Measurements from ENCODE around the gene HCAR2. TPM values are rescaled to one million over a fixed set of nuclear protein-coding genes. Genes with fewer than 3 reads are reported as not detected.
"Not testable (repeated sequence)": the region's sequence is repeated elsewhere in the genome, so short reads cannot be mapped to it uniquely, and the experiment has no call there.

Gene HCAR2
- not detected for total RNA-seq

DNA sequence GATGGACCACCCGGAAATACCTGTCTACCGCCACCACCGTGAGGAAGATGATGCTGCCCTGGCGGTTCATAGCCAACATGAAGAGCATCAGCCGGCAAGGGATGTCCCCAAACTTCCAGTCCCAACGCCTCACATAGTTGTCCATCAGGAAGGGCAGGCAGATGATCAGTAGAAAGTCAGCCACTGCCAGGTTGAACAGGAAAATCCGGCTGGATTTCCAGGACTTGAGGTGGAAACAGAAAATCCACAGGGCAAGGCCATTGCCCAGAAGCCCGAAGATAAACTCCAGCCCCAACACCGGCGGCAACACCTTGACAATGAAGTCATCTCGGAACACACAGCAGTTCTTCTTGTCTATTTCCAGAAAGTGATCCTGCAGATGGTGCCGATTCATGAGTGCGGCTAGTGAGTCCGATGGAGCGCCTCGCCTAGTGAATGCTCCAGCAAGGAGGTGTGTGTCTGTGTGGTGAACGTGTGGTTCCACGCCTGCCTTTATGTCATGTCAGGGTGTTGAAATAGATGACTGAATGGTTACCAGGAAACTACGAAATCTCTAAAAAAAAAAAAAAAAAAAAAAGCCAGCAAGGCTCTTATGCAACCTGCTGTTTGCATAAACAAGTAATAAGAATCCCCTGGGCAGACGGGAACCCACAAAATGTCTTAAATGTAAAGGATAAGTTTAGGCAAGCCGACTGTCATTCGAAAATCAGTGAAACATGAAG, at the start of gene HCAR2:
Gene HCAR2 (minus strand): TSS at position 468 of the 722 bp plus-strand sequence. CDS start 74 bp downstream, at position 394.
- not testable (repeated sequence) for DNase-seq (ENCODE audit: low spot score)

DNA sequence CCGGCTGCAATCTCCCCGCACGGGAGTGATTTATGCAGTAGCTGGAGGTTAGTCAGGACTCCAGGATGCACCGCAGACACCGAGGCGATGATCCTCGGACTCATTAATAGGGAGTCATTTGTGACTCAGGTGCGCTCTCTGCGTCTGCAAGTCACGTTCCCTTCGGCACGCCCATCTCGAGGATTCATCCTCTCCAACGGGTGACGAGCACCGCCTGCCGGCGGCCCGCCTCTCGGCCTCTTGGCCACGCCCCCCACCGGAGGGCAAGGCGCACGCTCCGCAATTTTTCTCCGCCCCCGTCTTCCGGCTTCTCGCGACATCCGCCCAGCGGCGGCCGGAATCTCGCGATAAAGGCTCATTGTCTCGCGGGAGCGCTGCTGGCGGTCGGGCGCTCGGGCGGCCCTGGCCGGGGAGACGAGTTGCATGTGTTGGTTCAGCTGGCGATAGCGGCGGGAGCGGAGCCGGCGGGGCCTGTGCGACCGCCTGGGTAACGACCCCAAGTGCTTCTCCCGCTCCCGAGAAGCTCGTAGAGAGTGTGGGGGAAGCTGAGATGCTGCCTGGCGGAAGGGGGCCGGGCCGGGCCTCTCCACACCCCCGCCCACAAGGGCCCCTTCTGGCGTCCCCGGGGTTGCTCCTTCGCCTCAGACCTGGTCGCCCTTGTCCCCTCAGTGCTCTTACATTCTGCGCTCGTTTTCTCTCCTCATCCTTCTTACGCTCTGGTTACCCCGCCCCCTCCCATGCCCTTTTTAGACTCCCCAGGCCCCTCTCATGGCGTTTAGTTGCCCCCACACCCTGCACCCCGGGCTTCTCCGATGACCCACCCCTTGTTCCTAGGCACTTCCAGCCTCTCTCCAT, 49.5 kb upstream of the HCAR2 start, which contains the start of gene DENR:
Gene DENR (plus strand): TSS at position 361 of the 855 bp plus-strand sequence. CDS start 878 bp downstream, outside the sequence.
- DNase-seq (ENCODE audit: low spot score) = peak; percentile 99

DNA sequence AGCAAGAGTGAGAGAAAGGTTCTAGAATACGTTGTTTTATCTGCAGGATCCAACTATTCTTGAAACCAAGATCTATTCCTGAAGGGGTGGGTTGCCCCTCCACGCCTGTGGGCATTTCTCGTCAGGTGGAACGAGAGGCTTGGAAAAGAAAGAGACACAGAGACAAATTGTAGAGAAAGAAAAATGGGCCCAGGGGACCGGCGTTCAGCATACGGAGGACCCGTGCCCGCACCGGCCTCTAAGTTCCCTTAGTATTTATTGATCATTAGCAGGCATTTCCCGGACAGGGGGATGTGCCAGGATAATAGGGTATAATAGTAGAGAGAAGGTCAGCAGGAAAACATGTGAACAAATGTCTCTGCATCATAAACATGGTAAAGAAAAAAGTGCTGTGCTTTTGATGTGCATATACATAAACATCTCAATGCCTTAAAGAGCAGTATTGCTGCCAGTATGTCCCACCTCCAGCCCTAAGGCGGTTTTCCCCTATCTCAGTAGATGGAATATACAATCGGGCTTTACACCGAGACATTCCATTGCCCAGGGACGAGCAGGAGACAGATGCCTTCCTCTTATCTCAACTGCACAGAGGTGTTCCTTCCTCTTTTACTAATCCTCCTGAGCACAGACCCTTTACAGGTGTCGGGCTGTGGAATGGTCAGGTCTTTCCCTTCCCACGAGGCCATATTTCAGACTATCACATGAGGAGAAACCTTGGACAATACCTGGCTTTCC, 47.8 kb upstream of the HCAR2 start:
- not testable (repeated sequence) for DNase-seq (ENCODE audit: low spot score)

DNA sequence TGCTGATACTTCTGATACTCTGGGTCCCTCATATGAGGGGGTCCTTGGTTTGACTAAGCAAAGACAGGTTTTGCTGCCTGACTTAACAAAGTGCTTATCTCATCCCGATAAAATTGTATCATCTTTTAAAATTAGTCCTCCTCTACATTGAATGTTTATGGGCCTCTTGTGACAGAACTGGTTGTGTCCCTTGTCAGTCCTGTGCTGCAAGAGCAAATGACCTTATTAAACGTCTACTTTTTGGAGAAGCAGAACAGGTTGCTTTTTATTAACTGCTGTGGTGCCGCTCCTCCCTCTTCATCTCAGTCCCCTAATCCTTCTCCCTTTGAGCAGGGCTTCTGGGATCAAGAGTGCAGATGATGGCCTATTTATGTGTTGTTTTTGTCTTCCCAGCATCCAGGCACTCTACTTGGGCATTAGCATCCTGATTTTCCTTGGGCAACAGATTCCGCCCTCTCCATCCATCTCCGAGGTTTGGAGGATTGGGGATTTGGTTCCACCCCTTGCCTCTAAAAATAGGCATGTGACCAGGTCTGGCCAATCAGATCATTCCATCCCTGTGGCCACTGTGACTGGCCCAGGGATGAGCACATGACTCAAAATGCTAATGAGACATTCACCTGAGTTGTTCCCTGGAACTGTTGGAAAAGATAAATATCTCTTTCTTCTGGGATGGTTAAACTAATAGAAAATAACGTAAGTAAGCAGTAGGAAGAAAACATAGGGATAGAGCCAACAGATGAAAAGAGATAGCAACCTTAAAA, 46.6 kb upstream of the HCAR2 start:
- no peak for DNase-seq (ENCODE audit: low spot score)

DNA sequence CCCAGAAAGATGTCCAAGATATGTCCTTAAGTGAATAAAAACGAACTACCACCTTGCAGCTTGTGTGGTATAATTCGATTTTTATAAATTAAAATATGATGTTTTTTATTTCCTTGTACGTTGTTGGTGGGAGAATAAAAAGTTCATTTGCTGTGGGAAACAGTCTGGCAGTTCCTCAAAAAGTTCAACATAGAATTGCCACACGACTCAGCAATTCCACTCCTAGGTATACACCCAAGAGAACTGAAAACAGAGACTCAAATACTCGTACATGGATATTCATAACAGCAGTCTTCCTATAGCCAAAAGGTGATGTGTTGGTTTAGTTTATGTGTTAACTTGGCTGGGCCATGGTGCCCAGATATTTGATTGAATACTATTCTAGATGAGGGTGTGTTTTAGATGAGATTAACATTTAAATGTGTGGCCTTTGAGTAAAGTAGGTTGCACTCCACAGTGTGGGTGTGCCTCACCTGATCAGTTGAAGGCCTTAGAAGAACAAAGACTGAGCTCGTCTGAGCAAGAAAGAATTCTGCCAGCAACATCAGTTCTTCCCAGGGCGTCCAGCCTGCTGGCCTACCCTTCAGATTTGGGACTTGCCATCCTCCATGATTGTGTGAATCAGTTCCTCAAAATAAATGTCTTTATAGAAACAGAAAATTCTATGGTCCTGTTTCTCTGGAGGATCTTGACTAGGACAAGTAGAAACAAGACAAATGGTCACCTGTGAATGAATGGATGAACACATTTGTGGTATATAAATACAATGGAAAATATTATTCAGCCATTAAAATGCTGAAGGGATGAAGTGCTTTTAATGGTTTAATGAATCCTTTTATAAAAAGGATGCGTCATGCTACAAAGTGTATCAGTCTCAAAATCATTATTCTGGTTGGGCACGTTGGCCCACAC, 44.3 kb upstream of the HCAR2 start:
- no peak for DNase-seq (ENCODE audit: low spot score)

DNA sequence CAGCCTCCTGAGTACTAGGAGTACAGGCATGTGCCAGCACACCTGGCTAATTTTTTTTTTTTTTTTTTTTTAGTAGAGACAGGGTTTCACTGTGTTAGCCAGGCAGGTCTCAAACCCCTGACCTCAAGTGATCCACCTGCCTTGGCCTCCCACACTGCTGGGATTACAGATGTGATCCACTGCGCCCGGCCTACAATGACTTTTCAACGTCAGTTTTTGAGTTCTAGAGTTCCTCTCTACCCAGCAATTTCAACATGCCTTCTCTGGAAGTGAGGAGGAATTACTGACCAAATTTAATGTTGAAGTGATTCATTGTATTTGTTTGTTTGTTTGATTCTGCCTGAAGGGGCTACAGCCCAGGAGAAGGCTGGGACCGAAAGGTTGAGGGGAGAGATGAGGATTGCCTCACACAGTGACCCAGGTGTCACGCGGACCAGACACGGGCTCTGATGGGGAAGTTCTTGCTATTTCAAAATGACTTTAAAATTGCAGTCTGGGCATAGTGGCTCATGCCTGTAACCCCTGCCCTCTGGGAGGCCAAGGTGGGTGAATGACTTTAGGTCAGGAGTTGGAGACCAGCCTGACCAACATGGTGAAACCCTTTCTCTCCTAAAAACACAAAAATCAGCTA, 40.9 kb upstream of the HCAR2 start:
- no peak for DNase-seq (ENCODE audit: low spot score)

DNA sequence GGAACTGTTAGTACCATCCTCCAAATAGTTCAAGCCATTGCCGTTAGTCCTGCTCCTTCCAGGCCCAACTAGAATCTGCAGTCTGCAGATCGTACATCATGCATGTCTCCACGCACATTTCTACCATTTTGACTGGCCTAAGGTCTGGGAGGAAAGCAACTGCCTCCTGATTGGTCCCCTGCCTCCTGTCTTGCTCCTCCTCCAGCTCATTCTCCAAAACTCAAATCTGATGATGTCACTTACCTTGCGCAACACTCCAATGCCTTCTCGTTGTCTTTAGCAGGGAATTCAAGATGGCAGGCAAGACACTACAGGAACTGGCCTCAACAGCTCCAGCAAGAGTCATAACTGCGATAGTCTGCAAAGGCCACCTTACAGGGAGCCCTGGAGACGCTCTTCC, 37.2 kb upstream of the HCAR2 start:
- DNase-seq (ENCODE audit: low spot score) = no peak

DNA sequence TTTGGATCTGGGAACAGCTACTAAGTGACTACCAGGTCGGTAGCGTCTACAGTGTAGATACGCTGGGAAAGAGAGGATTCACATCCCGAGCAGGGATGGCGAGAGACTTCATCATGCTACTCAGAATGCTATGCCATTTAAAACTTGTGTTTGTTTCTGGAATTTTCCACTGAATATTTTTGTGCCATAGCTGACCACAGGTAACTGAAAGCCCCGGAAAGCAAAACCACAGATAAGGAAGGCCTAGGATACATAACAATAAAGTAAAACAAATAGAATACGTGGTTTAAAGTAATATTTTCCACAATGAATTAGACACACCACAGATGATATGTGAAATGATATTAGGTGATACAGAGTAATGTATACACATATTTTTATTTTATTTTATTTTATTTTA, 35.4 kb upstream of the HCAR2 start:
- DNase-seq (ENCODE audit: low spot score) = no peak

DNA sequence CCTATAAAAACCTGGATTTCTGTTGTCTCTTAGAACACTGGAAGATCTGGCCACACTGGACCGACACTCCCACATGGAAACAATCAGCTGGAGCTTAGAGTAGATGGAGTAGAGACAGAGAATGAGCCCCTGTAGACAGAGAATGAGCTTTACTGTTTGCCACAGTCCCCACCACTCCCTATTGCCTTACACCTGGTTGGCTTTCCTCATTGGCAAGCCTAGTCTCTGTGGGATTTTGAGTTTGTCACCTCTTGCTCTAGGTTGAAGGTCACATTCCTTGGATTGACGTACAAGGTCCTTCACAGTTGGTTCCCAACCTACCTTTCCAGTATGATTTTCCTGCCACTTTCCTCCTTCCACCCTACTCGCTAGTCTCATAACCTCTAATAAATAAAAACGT, 29.5 kb upstream of the HCAR2 start:
- no peak for DNase-seq (ENCODE audit: low spot score)

DNA sequence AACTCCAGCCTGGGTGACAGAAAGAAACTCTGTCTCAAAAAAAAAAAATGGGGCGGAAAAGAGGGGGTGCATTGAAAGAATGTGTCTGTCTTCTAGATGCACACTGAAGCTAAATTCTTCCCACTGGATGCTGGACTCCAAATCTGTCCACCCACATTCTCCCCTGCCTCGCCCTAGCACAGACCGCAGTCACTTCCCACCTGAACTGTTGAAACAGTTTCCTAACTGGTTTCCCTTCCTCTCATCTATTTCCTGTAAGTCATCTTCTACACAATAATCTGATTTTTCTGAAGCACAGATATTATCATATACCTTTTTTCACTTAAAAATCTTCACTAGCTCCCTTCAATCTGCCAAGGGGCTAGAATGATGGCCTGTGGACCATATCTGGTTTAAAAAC, 29.0 kb upstream of the HCAR2 start:
- DNase-seq (ENCODE audit: low spot score) = no peak

DNA sequence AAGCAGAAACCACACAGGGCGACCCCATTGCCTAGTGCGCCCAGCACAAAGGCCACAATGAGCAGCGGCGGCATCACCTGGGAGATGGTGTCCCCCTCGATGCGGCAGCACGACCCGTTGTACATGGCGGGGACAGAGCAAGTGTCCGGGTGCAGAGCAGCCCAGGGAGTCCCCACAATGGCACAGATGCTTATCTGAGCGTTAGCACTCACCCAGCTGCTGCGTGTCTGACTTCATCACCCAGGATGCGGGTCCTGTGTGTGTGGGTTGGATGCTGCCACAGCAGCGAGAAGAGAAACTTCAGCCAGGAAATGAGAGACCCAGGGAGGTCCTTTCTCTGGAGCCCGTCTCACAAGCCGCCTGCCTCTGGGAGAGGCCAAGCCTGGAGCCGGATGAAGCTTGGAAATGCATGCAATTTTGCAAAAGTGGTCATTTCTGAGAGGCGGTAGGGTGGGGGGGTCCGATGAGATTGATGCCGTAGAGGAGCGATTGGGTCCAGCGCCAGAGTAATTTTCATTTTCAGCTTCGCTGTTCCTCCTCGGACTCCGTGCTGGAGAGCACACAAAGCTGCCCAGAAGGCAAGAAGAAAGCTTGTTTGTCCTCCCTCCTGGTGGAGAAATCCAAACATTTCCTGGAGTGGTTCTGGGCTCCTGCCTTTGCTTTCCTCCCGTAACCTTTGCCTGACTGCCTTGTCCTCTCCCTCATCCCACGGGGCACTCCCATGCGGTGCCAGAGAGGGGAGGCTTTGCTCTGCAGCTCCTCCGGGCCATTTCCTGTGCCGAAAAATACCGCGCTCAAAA, 27.3 kb upstream of the HCAR2 start, which contains the start of gene HCAR1:
Gene HCAR1 (minus strand): TSS at position 630 of the 800 bp plus-strand sequence. CDS start 505 bp downstream, at position 125.
- DNase-seq (ENCODE audit: low spot score) = no peak

DNA sequence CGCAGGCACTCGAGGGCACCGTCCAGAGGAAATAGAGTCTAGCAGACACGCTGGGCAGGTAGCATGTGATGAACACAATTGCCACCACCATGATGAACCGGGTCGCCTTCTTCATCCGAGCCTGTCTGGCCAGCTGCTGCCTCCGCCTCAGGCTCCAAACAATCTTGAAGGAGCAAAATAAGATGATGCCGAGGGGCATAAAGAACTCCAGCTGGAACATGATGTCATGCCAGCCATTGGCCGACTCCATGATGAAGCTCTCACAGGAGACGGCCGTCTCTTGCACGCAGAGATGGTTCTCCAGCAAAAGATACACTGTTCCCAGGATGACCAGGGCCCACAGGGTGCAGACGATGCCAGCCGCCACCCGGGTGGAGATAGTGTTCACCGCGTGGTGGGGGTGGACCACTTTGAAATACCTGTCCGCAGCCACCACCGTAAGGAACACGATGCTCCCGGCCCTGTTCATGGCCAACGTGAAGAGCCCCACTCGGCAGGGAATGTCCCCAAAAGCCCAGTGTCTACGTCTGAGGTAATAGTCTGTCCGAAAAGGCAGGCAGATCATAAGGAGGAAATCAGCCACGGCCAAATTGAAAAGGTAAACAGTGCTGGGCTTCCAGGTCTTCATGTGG, 26.5 kb upstream of the HCAR2 start:
- no peak for DNase-seq (ENCODE audit: low spot score)

DNA sequence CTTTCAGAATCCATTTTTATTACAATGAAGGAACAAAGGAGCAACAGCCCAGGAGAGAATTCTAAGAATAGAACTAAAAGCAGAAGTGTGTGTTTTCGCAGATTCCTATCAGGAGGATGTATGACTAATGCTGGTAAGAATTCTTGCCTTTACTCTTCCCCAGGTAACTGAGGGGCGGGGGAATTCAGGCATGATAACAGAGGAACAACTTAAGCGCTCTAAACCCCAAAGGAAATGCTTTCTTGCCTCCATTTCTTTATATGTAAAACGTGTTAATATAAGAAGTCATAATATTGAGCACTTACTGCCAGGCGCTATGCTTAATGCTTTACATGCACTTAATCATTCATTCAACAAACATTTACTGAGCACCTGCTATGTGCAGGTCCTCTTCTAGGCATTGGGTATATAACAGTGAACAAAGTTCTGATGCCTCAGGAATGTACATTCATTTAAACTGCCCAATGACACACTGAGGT, 23.0 kb upstream of the HCAR2 start:
- DNase-seq (ENCODE audit: low spot score) = no peak

DNA sequence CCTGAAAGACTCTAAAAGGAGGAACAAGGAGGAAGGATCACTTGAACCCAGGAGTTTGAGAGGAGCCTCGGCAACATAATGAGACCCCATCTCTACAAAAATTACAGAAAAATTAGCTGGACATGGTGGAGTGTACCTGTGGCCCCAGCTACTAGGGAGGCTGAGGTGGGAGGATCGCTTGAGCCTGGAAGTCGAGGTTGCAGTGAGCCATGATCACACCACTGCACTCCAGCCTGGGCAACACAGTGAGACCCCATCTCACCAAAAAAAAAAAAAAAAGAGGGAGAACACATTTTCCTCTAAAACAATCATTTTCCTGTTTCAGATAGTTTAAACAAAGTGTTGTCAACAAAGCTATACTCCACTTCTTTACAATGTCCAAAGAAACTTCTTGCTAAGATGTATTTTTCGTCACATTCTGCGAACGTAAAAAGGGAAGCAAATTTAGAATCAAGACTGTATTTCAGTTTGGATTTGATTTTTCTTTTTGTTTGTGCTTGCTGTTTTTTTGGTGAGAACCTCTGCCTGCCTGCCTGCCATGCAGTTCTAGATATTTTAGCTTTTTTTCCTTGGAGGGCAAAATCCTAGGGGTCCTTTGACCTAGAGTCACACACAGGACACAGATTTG, 22.4 kb upstream of the HCAR2 start:
- no peak for DNase-seq (ENCODE audit: low spot score)

DNA sequence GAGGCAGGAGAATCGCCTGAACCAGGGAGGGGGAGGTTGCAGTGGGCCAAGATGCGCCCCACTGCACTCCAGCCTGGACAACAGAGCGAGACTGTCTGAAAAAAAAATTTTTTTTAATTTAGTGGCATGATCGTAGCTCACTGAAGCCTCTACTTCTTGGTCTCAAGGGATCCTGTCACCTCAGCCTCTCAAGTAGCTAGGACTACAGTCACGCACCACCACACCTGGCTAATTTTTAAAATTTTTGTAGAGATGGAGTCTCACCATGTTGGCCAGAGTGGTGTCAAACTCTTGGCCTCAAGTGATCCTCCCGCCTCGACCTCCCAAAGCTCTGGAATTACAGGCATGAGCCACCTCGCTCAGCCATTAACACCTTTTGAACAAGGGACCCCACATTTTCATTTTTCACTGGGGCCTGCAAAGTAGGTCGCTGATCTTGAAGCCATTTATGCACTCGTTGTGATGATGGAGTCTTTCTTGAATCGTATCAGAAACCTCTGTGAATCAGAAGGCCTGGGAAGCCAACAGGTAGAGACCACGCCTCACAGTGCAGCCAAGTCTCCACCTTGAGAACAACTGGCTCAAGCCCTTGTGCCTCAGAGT, 21.6 kb upstream of the HCAR2 start:
- DNase-seq (ENCODE audit: low spot score) = no peak

DNA sequence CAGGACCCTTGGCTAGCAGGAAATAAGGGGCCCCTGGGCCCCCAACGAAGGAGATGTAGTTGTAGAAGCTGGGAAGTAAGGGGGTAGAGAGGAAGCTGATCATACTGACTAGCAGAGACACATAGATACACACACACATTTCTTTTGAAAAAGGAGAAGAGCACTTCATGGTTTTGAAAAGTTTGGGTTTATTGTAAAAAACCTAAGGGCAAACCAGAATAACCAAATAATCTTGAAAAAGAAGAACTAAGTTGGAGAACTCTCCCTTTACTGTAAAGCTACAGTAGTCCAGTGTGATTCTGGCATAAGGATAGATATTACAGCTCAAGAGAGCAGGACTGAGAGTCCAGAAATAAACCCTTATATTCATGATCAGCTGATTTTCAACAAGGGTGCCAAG, 19.2 kb upstream of the HCAR2 start:
- DNase-seq (ENCODE audit: low spot score) = no peak

DNA sequence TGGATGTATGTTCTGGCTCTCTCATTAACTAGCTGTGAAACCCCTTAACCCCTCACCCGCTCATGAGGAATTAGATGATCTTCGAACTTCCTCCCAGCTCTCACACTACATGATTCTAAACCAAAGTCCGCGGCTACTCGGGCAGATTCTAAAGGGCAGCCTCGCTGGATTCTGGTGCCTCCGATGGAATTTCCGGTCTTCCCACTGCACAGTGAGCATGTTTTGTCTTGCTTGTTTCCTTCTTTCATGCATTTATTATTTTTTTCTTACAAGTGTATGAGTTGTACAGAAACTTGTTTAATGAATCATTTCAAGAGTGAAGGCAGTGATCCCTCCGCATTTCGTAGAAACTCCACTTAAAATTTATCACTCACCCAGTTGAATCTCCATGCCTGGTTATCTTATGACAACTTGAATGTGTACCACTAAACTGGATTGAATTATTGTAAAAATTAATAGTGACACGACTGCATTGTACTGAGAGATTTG, 17.9 kb upstream of the HCAR2 start:
- peak; percentile 14 for DNase-seq (ENCODE audit: low spot score)

Data from mucosa of gallbladder (tissue), 1 donor.